Neural cell (in vitro differentiated cells): Measurements from ENCODE around the gene AQP12A. TPM values are rescaled to one million over a fixed set of nuclear protein-coding genes. Genes with fewer than 3 reads are reported as not detected.

Experiments
- H2AFZ ChIP-seq: fragments of 200-600, 300-800 bp; sonication (generic), shearing (Covaris generic); 2 replicates; pipeline ENCODE4 v1.6.0; 2014; ENCODE audit warnings: low read depth, mild to moderate bottlenecking, antibody characterized with exemption, low read length, moderate library complexity
- H3F3A ChIP-seq: fragments of 200-600 bp; shearing (Covaris generic); 2 replicates; pipeline ENCODE4 v1.6.1; 2016; ENCODE audit warnings: mild to moderate bottlenecking, moderate library complexity, mixed read lengths, antibody characterized with exemption, low read length; ENCODE audit not compliant: insufficient read depth, poor library complexity, severe bottlenecking
- H3K27ac ChIP-seq: fragments of 200-600, 300-800 bp; sonication (generic), shearing (Covaris generic); 2 replicates; pipeline ENCODE4 v1.5.1; 2014; ENCODE audit warnings: mild to moderate bottlenecking, low read length, moderate library complexity
- H3K27me3 ChIP-seq: fragments of 300-800, 200-600 bp; sonication (generic), shearing (Covaris generic); 2 replicates; pipeline ENCODE4 v1.6.0; 2014; ENCODE audit warnings: mild to moderate bottlenecking, low read depth, low read length, moderate library complexity; ENCODE audit not compliant: insufficient read depth
- H3K36me3 ChIP-seq: fragments of 300-800, 200-600 bp; sonication (generic), shearing (Covaris generic); 2 replicates; pipeline ENCODE4 v1.5.1; 2014; ENCODE audit warnings: mild to moderate bottlenecking, antibody characterized with exemption, low read length, moderate library complexity; ENCODE audit not compliant: insufficient read depth
- H3K4me2 ChIP-seq: fragments of 300-800, 200-600 bp; sonication (generic), shearing (Covaris generic); 2 replicates; pipeline ENCODE4 v1.6.0; 2014; ENCODE audit warnings: mild to moderate bottlenecking, low read length
- H3K4me3 ChIP-seq: fragments of 300-800, 200-600 bp; sonication (generic), shearing (Covaris generic); 2 replicates; pipeline ENCODE4 v1.5.1; 2014; ENCODE audit warnings: mild to moderate bottlenecking, low read length, moderate library complexity
- H3K79me2 ChIP-seq: fragments of 200-600 bp; shearing (Covaris generic); replicated peaks from 2 replicates; pipeline ENCODE4 v1.6.0; 2014; ENCODE audit warnings: mild to moderate bottlenecking, low read length, moderate library complexity; ENCODE audit not compliant: insufficient read depth
- H3K9ac ChIP-seq: fragments of 300-800, 200-600 bp; sonication (generic), shearing (Covaris generic); 2 replicates; pipeline ENCODE4 v1.6.1; 2016; ENCODE audit warnings: mild to moderate bottlenecking, low read length, mixed read lengths
- H3K9me2 ChIP-seq: fragments of 200-600 bp; shearing (Covaris generic); 2 replicates; pipeline ENCODE4 v1.6.1; 2016; ENCODE audit warnings: mild to moderate bottlenecking, low read length, mixed read lengths; ENCODE audit not compliant: insufficient read depth
- H3K9me3 ChIP-seq: fragments of 200-600, 300-800 bp; sonication (generic), shearing (Covaris generic); 2 replicates; pipeline ENCODE4 v1.6.1; 2016; ENCODE audit warnings: mild to moderate bottlenecking, mixed run types, low read length, moderate library complexity, mixed read lengths
- H4K20me1 ChIP-seq: fragments of 200-600 bp; shearing (Covaris generic); 2 replicates; pipeline ENCODE4 v1.6.1; 2016; ENCODE audit warnings: mild to moderate bottlenecking, mixed run types; ENCODE audit not compliant: insufficient read depth
- CTCF ChIP-seq: fragments of 450-650 bp; IDR thresholded peaks from 2 replicates; pipeline ENCODE4 v1.5.1; 2014; ENCODE audit warnings: antibody characterized with exemption, mild to moderate bottlenecking, moderate library complexity; ENCODE audit not compliant: poor library complexity, severe bottlenecking
- EP300 ChIP-seq: fragments of 450-650 bp; conservative IDR thresholded peaks from 2 replicates; pipeline ENCODE4 v1.6.1; 2014; ENCODE audit warnings: antibody characterized with exemption, mild to moderate bottlenecking, moderate library complexity; ENCODE audit not compliant: poor library complexity, severe bottlenecking
- EZH2 ChIP-seq: fragments of 200-600, 300-800 bp; shearing (Covaris generic), sonication (generic); IDR thresholded peaks from 2 replicates; pipeline ENCODE4 v1.6.1; 2014; ENCODE audit warnings: antibody characterized with exemption, low read length, borderline replicate concordance, mild to moderate bottlenecking; ENCODE audit not compliant: insufficient read depth, poor library complexity, severe bottlenecking
- MXI1 ChIP-seq: fragments of 450-650 bp; conservative IDR thresholded peaks from 2 replicates; pipeline ENCODE4 v1.6.1; 2014; ENCODE audit warnings: antibody characterized with exemption, mild to moderate bottlenecking; ENCODE audit not compliant: poor library complexity, severe bottlenecking
- POLR2AphosphoS5 ChIP-seq: IDR thresholded peaks from 2 replicates; pipeline ENCODE4 v1.6.1; 2012
- RAD21 ChIP-seq: fragments of 450-650 bp; conservative IDR thresholded peaks from 2 replicates; pipeline ENCODE4 v1.6.1; 2014; ENCODE audit warnings: antibody characterized with exemption, mild to moderate bottlenecking, moderate library complexity
- REST ChIP-seq: IDR thresholded peaks from 2 replicates; pipeline ENCODE4 v1.6.1; 2012; ENCODE audit warnings: borderline replicate concordance
- SMC3 ChIP-seq: fragments of 450-650 bp; conservative IDR thresholded peaks from 2 replicates; pipeline ENCODE4 v1.6.1; 2014; ENCODE audit warnings: antibody characterized with exemption, mild to moderate bottlenecking, moderate library complexity; ENCODE audit not compliant: poor library complexity
- TAF1 ChIP-seq: IDR thresholded peaks from 2 replicates; pipeline ENCODE4 v1.6.1; 2012; ENCODE audit warnings: low read depth
- polyA plus RNA-seq: library from polyadenylated mRNA; depleted of rRNA; stranded (reverse); fragments of >200 nt; gene quantifications from 2 replicates; pipeline ENCODE4 v1.2.3, GENCODE V29; 2014

Gene AQP12A
- polyA plus RNA-seq, 1 donor from 2014 or later, result not detected

- H3K79me2 ChIP-seq, result no peaks in the 10 kb centered on the region
Observed at GRCh38 chr2:240643093-240643810, 48.4 kb upstream of the AQP12A start.

GRCh38 chr2:240643811-240644150 is 47.9 kb upstream of the AQP12A start:
- Histone ChIP-seq H3K36me3 (no peaks in the 10 kb centered on the region), H3F3A (no peaks in the 10 kb centered on the region), H3K27me3 (peaks cover 2% of the 10 kb centered on the region), H3K9me2 (no peaks in the 10 kb centered on the region), H3K27ac (no peak overlapping the region), H3K9me3 (no peaks in the 10 kb centered on the region), H3K9ac (no peak overlapping the region), H2AFZ (no peak overlapping the region), H3K4me2 (no peak overlapping the region), H4K20me1 (no peaks in the 10 kb centered on the region), H3K79me2 (no peaks in the 10 kb centered on the region), H3K4me3 (no peak overlapping the region)
- TF ChIP-seq REST (no peak), RAD21 (no peak), EP300 (no peak), TAF1 (no peak), EZH2 (no peak)

More at GRCh38 chr2:240643093-240643810, 48.4 kb upstream of the AQP12A start:
- H3K36me3 ChIP-seq, result no peaks in the 10 kb centered on the region
- H3K27ac ChIP-seq, result no peak overlapping the region
- no peak overlapping the region for H2AFZ ChIP-seq
- H3K27me3 ChIP-seq, result peaks cover 2% of the 10 kb centered on the region
- no peak for TF ChIP-seq REST
- no peak for TF ChIP-seq RAD21
- TF ChIP-seq MXI1, result no peak
- no peak for TF ChIP-seq POLR2AphosphoS5
- TF ChIP-seq SMC3, result no peak
- TF ChIP-seq EP300, result no peak
- TF ChIP-seq TAF1, result no peak
- no peak for TF ChIP-seq CTCF
- TF ChIP-seq EZH2, result no peak
- H3K4me3 ChIP-seq, result no peak overlapping the region
- no peak overlapping the region for H3K4me2 ChIP-seq
- H3K9ac ChIP-seq, result no peak overlapping the region
- H3K9me3 ChIP-seq, result no peaks in the 10 kb centered on the region
- H4K20me1 ChIP-seq, result no peaks in the 10 kb centered on the region
- H3F3A ChIP-seq, result no peaks in the 10 kb centered on the region
- H3K9me2 ChIP-seq, result no peaks in the 10 kb centered on the region
